IMR-90 (cell line): ENCODE measurements around the gene NINJ2. TPM values are rescaled to one million over a fixed set of nuclear protein-coding genes. Genes with fewer than 3 reads are reported as not detected.

Experiments used
- ATAC-seq: fragments of 200-7000 bp; cut with Tn5 transposase; 2 replicates; pipeline ENCODE4 v1.9.1; 2020; ENCODE audit warnings: low read depth, mild to moderate bottlenecking, moderate library complexity
- Bru-seq: library from RNA; stranded (reverse); fragments of 400-500 nt; gene quantifications from one replicate; lab custom pipeline; 2021; lab: Mats Ljungman, UMichigan
- BruChase-seq, 2 experiments: library from RNA; stranded (reverse); fragments of 400-500 nt; gene quantifications; one replicate each; lab custom pipeline; 2021; lab: Mats Ljungman, UMichigan
- BruUV-seq: library from RNA; stranded (reverse); fragments of 400-500 nt; replicated peaks from 2 replicates; lab custom pipeline; 2021; lab: Mats Ljungman, UMichigan
- CTCF ChIA-PET: fragments of 300-600 bp; formaldehyde crosslinking; extraction: SDS; loops from one replicate; lab custom pipeline; 2021; ENCODE audit warnings: antibody characterized with exemption; lab: Yijun Ruan, JAX
- POLR2A ChIA-PET: fragments of 300-600 bp; sonication (Branson Sonifier 250); formaldehyde crosslinking; loops from one replicate; lab custom pipeline; 2022; ENCODE audit warnings: antibody characterized with exemption; ENCODE audit not compliant: unreplicated experiment; lab: Charles Lee
- DNase-seq: peaks from one replicate; pipeline ENCODE4 v3.0.0; 2013
- H2AFZ ChIP-seq: replicated peaks from 2 replicates; pipeline ENCODE3; 2013; ENCODE audit warnings: low read length, mild to moderate bottlenecking; ENCODE audit not compliant: poor library complexity
- H2AK5ac ChIP-seq: 2 replicates; pipeline ENCODE4 v1.6.1; 2013; ENCODE audit warnings: low read depth, low read length, inconsistent platforms
- H2AK9ac ChIP-seq: replicated peaks from 2 replicates; pipeline ENCODE3; 2013; ENCODE audit warnings: mild to moderate bottlenecking, low read depth, low read length, moderate library complexity; ENCODE audit not compliant: poor library complexity
- H2BK120ac ChIP-seq: 2 replicates; pipeline ENCODE4 v1.6.1; 2013; ENCODE audit warnings: low read depth, low read length, inconsistent platforms
- H2BK15ac ChIP-seq: 3 replicates; pipeline ENCODE4 v1.6.1; 2013; ENCODE audit warnings: low read depth, low read length, inconsistent platforms
- H2BK20ac ChIP-seq: 2 replicates; pipeline ENCODE4 v1.6.1; 2013; ENCODE audit warnings: low read depth, mild to moderate bottlenecking, inconsistent platforms, low read length, moderate library complexity
- H2BK5ac ChIP-seq: 2 replicates; pipeline ENCODE4 v1.6.1; 2013; ENCODE audit warnings: mild to moderate bottlenecking, low read depth, low read length, inconsistent platforms; ENCODE audit not compliant: poor library complexity, severe bottlenecking
- H3K14ac ChIP-seq: replicated peaks from 2 replicates; pipeline ENCODE4 v1.6.1; 2013; ENCODE audit warnings: low read depth, low read length, inconsistent platforms
- H3K18ac ChIP-seq: 2 replicates; pipeline ENCODE4 v1.6.1; 2013; ENCODE audit warnings: low read depth, low read length, control low read depth
- H3K23ac ChIP-seq: 2 replicates; pipeline ENCODE4 v1.6.1; 2013; ENCODE audit warnings: low read depth, low read length, inconsistent platforms
- H3K27ac ChIP-seq: 2 replicates; pipeline ENCODE4 v1.5.1; 2013; ENCODE audit warnings: mild to moderate bottlenecking, control low read depth, low read length; ENCODE audit not compliant: insufficient read depth
- H3K27me3 ChIP-seq: 2 replicates; pipeline ENCODE4 v1.6.1; 2013; ENCODE audit warnings: low read length; ENCODE audit not compliant: control insufficient read depth, insufficient read depth
- H3K36me3 ChIP-seq: 2 replicates; pipeline ENCODE4 v1.6.1; 2013; ENCODE audit warnings: low read length, mixed read lengths; ENCODE audit not compliant: control insufficient read depth, insufficient read depth
- H3K4ac ChIP-seq: 2 replicates; pipeline ENCODE4 v1.6.1; 2013; ENCODE audit warnings: low read depth, low read length, inconsistent platforms
- H3K4me1 ChIP-seq: 2 replicates; pipeline ENCODE4 v1.6.1; 2013; ENCODE audit warnings: low read length, mixed read lengths; ENCODE audit not compliant: control insufficient read depth, insufficient read depth
- H3K4me2 ChIP-seq: 2 replicates; pipeline ENCODE4 v1.6.1; 2013; ENCODE audit warnings: low read depth, mild to moderate bottlenecking, control low read depth, low read length, moderate library complexity
- H3K4me3 ChIP-seq: 2 replicates; pipeline ENCODE4 v1.5.1; 2013; ENCODE audit warnings: low read depth, mild to moderate bottlenecking, control low read depth, low read length, moderate library complexity; ENCODE audit not compliant: insufficient read depth
- H3K56ac ChIP-seq: 2 replicates; pipeline ENCODE4 v1.6.1; 2013; ENCODE audit warnings: low read length, inconsistent platforms; ENCODE audit not compliant: insufficient read depth; ENCODE audit errors: extremely low read depth
- H3K79me1 ChIP-seq, 2 experiments: 2 replicates each; pipeline ENCODE4 v1.6.1; 2013; ENCODE audit warnings: low read length in 2 of 2, inconsistent platforms in 1 of 2, low read depth in 1 of 2
- H3K9ac ChIP-seq: 2 replicates; pipeline ENCODE4 v1.6.1; 2013; ENCODE audit warnings: low read depth, low read length, control low read depth
- H3K9me1 ChIP-seq: 2 replicates; pipeline ENCODE4 v1.6.1; 2013; ENCODE audit warnings: low read length, inconsistent platforms; ENCODE audit not compliant: insufficient read depth
- H3K9me3 ChIP-seq: 2 replicates; pipeline ENCODE4 v1.6.1; 2013; ENCODE audit warnings: low read length; ENCODE audit not compliant: control insufficient read depth, insufficient read depth
- H4K20me1 ChIP-seq: 2 replicates; pipeline ENCODE4 v1.6.1; 2013; ENCODE audit warnings: low read length, inconsistent platforms; ENCODE audit not compliant: insufficient read depth
- H4K5ac ChIP-seq: 2 replicates; pipeline ENCODE4 v1.6.1; 2013; ENCODE audit warnings: mild to moderate bottlenecking, low read depth, low read length, control low read depth
- H4K8ac ChIP-seq, 2 experiments: 2 replicates each; pipeline ENCODE4 v1.6.1; 2013; ENCODE audit warnings: low read depth in 2 of 2, low read length in 2 of 2, control low read depth in 1 of 2, inconsistent platforms in 1 of 2
- H4K91ac ChIP-seq: 2 replicates; pipeline ENCODE4 v1.6.1; 2013; ENCODE audit warnings: low read depth, low read length, inconsistent platforms; ENCODE audit not compliant: insufficient read depth
- CEBPB ChIP-seq: IDR thresholded peaks from 2 replicates; pipeline ENCODE4 v1.6.1; 2012; ENCODE audit warnings: low read depth, low read length, improper control_type of control experiment
- MXI1 ChIP-seq: IDR thresholded peaks from 2 replicates; pipeline ENCODE4 v1.6.1; 2012; ENCODE audit warnings: low read depth, mild to moderate bottlenecking, low read length, moderate library complexity, borderline replicate concordance
- NFE2L2 ChIP-seq: fragments of 150-350 bp; IDR thresholded peaks from 2 replicates; pipeline ENCODE4 v1.6.1; 2016; ENCODE audit warnings: low read depth, mild to moderate bottlenecking, low read length
- RCOR1 ChIP-seq: IDR thresholded peaks from 2 replicates; pipeline ENCODE4 v1.6.1; 2012; ENCODE audit warnings: mild to moderate bottlenecking, low read length, improper control_type of control experiment; ENCODE audit not compliant: insufficient replicate concordance
- RFX5 ChIP-seq: IDR thresholded peaks from 2 replicates; pipeline ENCODE4 v1.8.0; 2012; ENCODE audit warnings: low read depth, mild to moderate bottlenecking, low read length, moderate library complexity
- WGBS, 2 experiments: methylation state at CpG; one replicate each; pipeline versions ENCODE4 v1.1.5 to v1.1.7; 2013; ENCODE audit warnings: missing lambda C conversion rate in 2 of 2; ENCODE audit not compliant: insufficient read length in 1 of 2; ENCODE audit errors: extremely low coverage in 2 of 2; 5-methylcytosine and 5-hydroxymethylcytosine counted together
- dilution Hi-C: fragments of 300-500 bp; cut with HindIII; formaldehyde crosslinking; loops from one replicate; pipeline ENCODE4 v1.14.3; 2018; ENCODE audit warnings: low sequenced_read_pairs; ENCODE audit not compliant: unreplicated experiment
- in situ Hi-C: fragments of 300-500 bp; cut with MboI; formaldehyde crosslinking; loops from 3 replicates; pipeline ENCODE4 v1.14.3; 2019; ENCODE audit warnings: low sequenced_read_pairs, inconsistent platforms, mixed read lengths
- intact Hi-C: fragments of 100-400 bp; cut with micrococcal nuclease; formaldehyde crosslinking; loops from 2 replicates; pipeline ENCODE4 v1.10.0; 2022
- long read RNA-seq: library from polyadenylated mRNA; unstranded; transcript quantifications from one replicate; pipeline ENCODE4 v2.0.0, GENCODE V29; 2021; ENCODE audit not compliant: unreplicated experiment
- polyA plus RNA-seq, 3 experiments: library from polyadenylated mRNA; depleted of rRNA; stranded (reverse); fragments of >200 nt; gene quantifications; 2 replicates each; pipeline ENCODE4 v1.2.3, GENCODE V29; 2012; ENCODE audit warnings: low replicate concordance in 1 of 3
- total RNA-seq: library from RNA; depleted of rRNA; stranded (reverse); fragments of >200 nt; gene quantifications from 2 replicates; pipeline ENCODE4 v1.2.3, GENCODE V29; 2012; rRNA removed
- TF ChIP-seq, protein P1 (sequence below): conservative IDR thresholded peaks from 2 replicates; pipeline ENCODE4 v1.5.1; 2012; ENCODE audit warnings: mild to moderate bottlenecking, low read depth, low read length, improper control_type of control experiment

Gene NINJ2, protein sequence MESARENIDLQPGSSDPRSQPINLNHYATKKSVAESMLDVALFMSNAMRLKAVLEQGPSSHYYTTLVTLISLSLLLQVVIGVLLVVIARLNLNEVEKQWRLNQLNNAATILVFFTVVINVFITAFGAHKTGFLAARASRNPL
- total RNA-seq, result not detected in 2 replicates
- not detected in 2 replicates for polyA plus RNA-seq (2012; rRNA removed)
- not detected in 2 replicates for polyA plus RNA-seq (2012; cell fraction: cytosol; rRNA removed)
- not detected in 2 replicates for polyA plus RNA-seq (2012; cell fraction: nucleus; rRNA removed; ENCODE audit: low replicate concordance)
- Bru-seq, nascent RNA, result percentile 2 among the genes with signal in this experiment
- percentile 6 among the genes with signal in this experiment for BruChase-seq, experiment 1, labeled RNA remaining after a 6-hour chase
- percentile 4 among the genes with signal in this experiment for BruChase-seq, experiment 2, labeled RNA remaining after a 2-hour chase
- long read RNA-seq, result 0 reads

DNA sequence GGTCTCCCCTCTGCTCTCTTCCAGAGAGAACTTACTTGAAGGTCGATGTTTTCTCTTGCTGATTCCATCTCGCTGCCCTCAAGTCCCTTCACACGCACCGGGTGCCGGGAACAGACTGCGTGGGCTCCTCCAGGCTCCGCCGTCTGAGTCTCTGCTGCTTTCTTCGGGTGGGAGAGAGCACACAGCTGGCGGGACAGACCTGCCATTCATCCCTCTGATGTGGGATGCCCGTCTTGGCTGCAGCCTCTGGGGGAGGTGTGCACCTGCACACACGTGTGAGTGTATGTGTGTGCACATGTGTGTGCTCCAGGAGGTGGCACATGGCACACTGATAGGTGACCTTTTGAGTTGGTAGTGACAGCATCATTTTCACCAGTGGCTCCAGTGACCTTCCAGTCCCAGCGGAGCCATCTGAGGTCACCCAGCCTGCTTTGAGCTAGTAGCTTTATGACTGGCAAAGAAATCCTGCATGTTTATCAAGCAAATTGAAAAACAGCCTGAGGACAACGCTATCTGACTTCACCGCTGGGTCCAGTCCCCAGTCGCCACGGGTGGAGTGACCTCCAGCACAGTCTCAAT is at the start of gene NINJ2:
Gene NINJ2 (minus strand): TSS at position 153 of the 579 bp plus-strand sequence. CDS start 85 bp downstream, at position 68.
- no peak within 1 kb of the TSS for H3K9ac ChIP-seq
- no peak within 1 kb of the TSS for H3K27ac ChIP-seq
- TF ChIP-seq CEBPB (no peak), NFE2L2 (no peak), MXI1 (no peak), RFX5 (no peak), RCOR1 (no peak)
- TF ChIP-seq, protein P1, sequence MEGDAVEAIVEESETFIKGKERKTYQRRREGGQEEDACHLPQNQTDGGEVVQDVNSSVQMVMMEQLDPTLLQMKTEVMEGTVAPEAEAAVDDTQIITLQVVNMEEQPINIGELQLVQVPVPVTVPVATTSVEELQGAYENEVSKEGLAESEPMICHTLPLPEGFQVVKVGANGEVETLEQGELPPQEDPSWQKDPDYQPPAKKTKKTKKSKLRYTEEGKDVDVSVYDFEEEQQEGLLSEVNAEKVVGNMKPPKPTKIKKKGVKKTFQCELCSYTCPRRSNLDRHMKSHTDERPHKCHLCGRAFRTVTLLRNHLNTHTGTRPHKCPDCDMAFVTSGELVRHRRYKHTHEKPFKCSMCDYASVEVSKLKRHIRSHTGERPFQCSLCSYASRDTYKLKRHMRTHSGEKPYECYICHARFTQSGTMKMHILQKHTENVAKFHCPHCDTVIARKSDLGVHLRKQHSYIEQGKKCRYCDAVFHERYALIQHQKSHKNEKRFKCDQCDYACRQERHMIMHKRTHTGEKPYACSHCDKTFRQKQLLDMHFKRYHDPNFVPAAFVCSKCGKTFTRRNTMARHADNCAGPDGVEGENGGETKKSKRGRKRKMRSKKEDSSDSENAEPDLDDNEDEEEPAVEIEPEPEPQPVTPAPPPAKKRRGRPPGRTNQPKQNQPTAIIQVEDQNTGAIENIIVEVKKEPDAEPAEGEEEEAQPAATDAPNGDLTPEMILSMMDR, result no peak
- no peaks in the 10 kb centered on the region for H4K20me1 ChIP-seq
- no peak within 1 kb of the TSS for H2BK5ac ChIP-seq
- no peak within 1 kb of the TSS for H4K8ac ChIP-seq
- H3K79me1 ChIP-seq, result no peaks in the 10 kb centered on the region
- no peaks in the 10 kb centered on the region for H3K9me3 ChIP-seq
- dilution Hi-C loops (no loop called here), intact Hi-C loops (loop anchor here (10.0 kb wide), 1 partner anchor 61 kb away; no protein-coding TSS in a partner anchor), in situ Hi-C loops (no loop called here)
- POLR2A ChIA-PET, result interaction anchor here (0.6 kb wide), 1 partner anchor 940 kb away, joined by 3 read pairs; no protein-coding TSS in a partner anchor
- H4K91ac ChIP-seq, result no peak within 1 kb of the TSS
- no peaks in the 10 kb centered on the region for H3K4me1 ChIP-seq
- H3K9me1 ChIP-seq, result no peaks in the 10 kb centered on the region
- no peaks in the 10 kb centered on the region for H3K36me3 ChIP-seq
- CTCF ChIA-PET, result interaction anchor here (0.6 kb wide), 1 partner anchor 11 kb away, joined by 3 read pairs; no protein-coding TSS in a partner anchor
- no peak within 1 kb of the TSS for H3K14ac ChIP-seq
- H3K27me3 ChIP-seq, result peaks cover 37% of the 10 kb centered on the region
- no peak within 1 kb of the TSS for H2BK120ac ChIP-seq
- no peak within 1 kb of the TSS for H3K4ac ChIP-seq
- no peak within 1 kb of the TSS for H2AK9ac ChIP-seq
- H3K56ac ChIP-seq, result no peak within 1 kb of the TSS
- no peak within 1 kb of the TSS for H2BK20ac ChIP-seq
- no peak within 1 kb of the TSS for H3K18ac ChIP-seq
- H2AK5ac ChIP-seq, result no peak within 1 kb of the TSS
- 71% methylated on average over 5 of the region's 17 CpGs; no CpG with 5 or more reads in 1 of the 2 experiments for WGBS, 2 experiments
- H4K5ac ChIP-seq, result no peak within 1 kb of the TSS
- no TSS peak for BruUV-seq
- H3K4me2 ChIP-seq, result peak within 1 kb of the TSS; percentile 46
- H3K23ac ChIP-seq, result peak within 1 kb of the TSS; percentile 11; the same call in 1 of the 2 replicates
- no peak within 1 kb of the TSS for H2BK15ac ChIP-seq
- DNase-seq (no peak), ATAC-seq (no peak)
- no peak within 1 kb of the TSS for H3K4me3 ChIP-seq
- H2AFZ ChIP-seq, result peak within 1 kb of the TSS; percentile 14
